ENCODE data around the gene SUPT3H.

GRCh38 chr6:45003387-45003786 is 374.3 kb downstream of the SUPT3H start:
- TF ChIP-seq POLR2A (IDR thresholded peaks at IDR 0.05; ENCODE audit: low read depth, low read length) = no peak
- TF ChIP-seq SPI1 (IDR thresholded peaks at IDR 0.05; ENCODE audit: low read depth, low read length) = no peak
- TF ChIP-seq PAX5 (IDR thresholded peaks at IDR 0.05; ENCODE audit: insufficient read depth, low read length, severe bottlenecking) = no peak
- TF ChIP-seq POLR2AphosphoS5 (IDR thresholded peaks at IDR 0.05; ENCODE audit: low read depth, low read length) = no peak
- no peak for TF ChIP-seq TAF1 (IDR thresholded peaks at IDR 0.05; ENCODE audit: low read depth, low read length)
